Measurements from ENCODE around the gene ZACN. TPM values are rescaled to one million over a fixed set of nuclear protein-coding genes. Genes with fewer than 3 reads are reported as not detected.

ZACN gene
- total and polyA plus RNA-seq, 2 donors from 2014 or later, result 0.22 TPM; not detected in 1

- no peak overlapping the region for H3K4me3 ChIP-seq (ENCODE audit: low read length in 3 of 3)
- H3K9me3 ChIP-seq (ENCODE audit: control insufficient read depth in 2 of 3, insufficient read depth in 1 of 3, low read length in 3 of 3), result no peaks in the 10 kb centered on the region
- H3K9ac ChIP-seq (ENCODE audit: low read length in 3 of 3), result no peak overlapping the region
- intact Hi-C loops (cut with DNase I), result loop anchor here (5.0 kb wide), 1 partner anchor 153 kb away; no protein-coding TSS in a partner anchor
- peaks cover 0 to 6% (median 0%) of the 10 kb centered on the region in 3 donors for H3K4me1 ChIP-seq (ENCODE audit: control insufficient read depth in 2 of 3, insufficient read depth in 2 of 3, low read depth in 1 of 3, low read length in 3 of 3)
- H3K27ac ChIP-seq (ENCODE audit: low read depth in 2 of 2, low read length in 2 of 2), result no peak overlapping the region
- FAIRE-seq, result no peak
- H3K27me3 ChIP-seq (ENCODE audit: control insufficient read depth, insufficient read depth, low read length), result no peaks in the 10 kb centered on the region
- H3K36me3 ChIP-seq (ENCODE audit: control insufficient read depth in 2 of 3, insufficient read depth in 3 of 3, low read length in 3 of 3), result no peaks in the 10 kb centered on the region
- peak in 1 of 5 donors; percentile 42 for DNase-seq
- no peak for TF ChIP-seq CTCF (IDR thresholded peaks at IDR 0.05; ENCODE audit: borderline replicate concordance, extremely low read depth, insufficient read depth)
Measured at GRCh38 chr17:76124582-76125390, 45.8 kb downstream of the ZACN start.

GRCh38 chr17:76125391-76125675 lies 46.4 kb downstream of the ZACN start:
- peaks cover 0 to 6% (median 0%) of the 10 kb centered on the region in 3 donors for H3K4me1 ChIP-seq (ENCODE audit: control insufficient read depth in 2 of 3, insufficient read depth in 2 of 3, low read depth in 1 of 3, low read length in 3 of 3)
- FAIRE-seq (no peak), DNase-seq (no peak)
- H3K9ac ChIP-seq (ENCODE audit: low read length in 3 of 3), result no peak overlapping the region
- intact Hi-C loops (cut with DNase I), result no loop called here
- no peak overlapping the region for H3K4me3 ChIP-seq (ENCODE audit: low read length in 3 of 3)
- no peak overlapping the region for H3K27ac ChIP-seq (ENCODE audit: low read depth in 2 of 2, low read length in 2 of 2)
- no peaks in the 10 kb centered on the region for H3K27me3 ChIP-seq (ENCODE audit: control insufficient read depth, insufficient read depth, low read length)
- TF ChIP-seq CTCF (IDR thresholded peaks at IDR 0.05; ENCODE audit: borderline replicate concordance, extremely low read depth, insufficient read depth), result no peak
- no peaks in the 10 kb centered on the region for H3K9me3 ChIP-seq (ENCODE audit: control insufficient read depth in 2 of 3, insufficient read depth in 1 of 3, low read length in 3 of 3)
- no peaks in the 10 kb centered on the region for H3K36me3 ChIP-seq (ENCODE audit: control insufficient read depth in 2 of 3, insufficient read depth in 3 of 3, low read length in 3 of 3)

- FAIRE-seq, result no peak
- no peak for TF ChIP-seq CTCF (IDR thresholded peaks at IDR 0.05; ENCODE audit: borderline replicate concordance, extremely low read depth, insufficient read depth)
- Histone ChIP-seq H3K27me3 (ENCODE audit: control insufficient read depth, insufficient read depth, low read length) (no peaks in the 10 kb centered on the region), H3K9me3 (ENCODE audit: control insufficient read depth in 2 of 3, insufficient read depth in 1 of 3, low read length in 3 of 3) (no peaks in the 10 kb centered on the region), H3K27ac (ENCODE audit: low read depth in 2 of 2, low read length in 2 of 2) (no peak overlapping the region), H3K4me3 (ENCODE audit: low read length in 3 of 3) (no peak overlapping the region), H3K36me3 (ENCODE audit: control insufficient read depth in 2 of 3, insufficient read depth in 3 of 3, low read length in 3 of 3) (no peaks in the 10 kb centered on the region), H3K9ac (ENCODE audit: low read length in 3 of 3) (no peak overlapping the region), H3K4me1 (ENCODE audit: control insufficient read depth in 2 of 3, insufficient read depth in 2 of 3, low read depth in 1 of 3, low read length in 3 of 3) (peaks cover 0 to 6% (median 0%) of the 10 kb centered on the region in 3 donors)
- intact Hi-C loops (cut with DNase I), result no loop called here
- DNase-seq, result no peak
Measured at GRCh38 chr17:76125922-76126321, 46.9 kb downstream of the ZACN start.

Data from kidney (tissue), 14 donors.